Heart left ventricle (tissue), 16 donors: ENCODE results near the gene C2CD3. TPM values are rescaled to one million over a fixed set of nuclear protein-coding genes. Genes with fewer than 3 reads are reported as not detected.
"Not testable (repeated sequence)": the region's sequence is repeated elsewhere in the genome, so short reads cannot be mapped to it uniquely, and the experiment has no call there.

ENCODE experiments used
- ATAC-seq, 4 donors: fragments of 200-7000 bp; cut with Tn5 transposase; one replicate each; pipeline ENCODE4 v1.9.1; 2020 to 2022; ENCODE audit warnings: moderate library complexity in 4 of 4, mild to moderate bottlenecking in 3 of 4, moderate number of reproducible peaks in 1 of 4
- DNase-seq, 5 donors: peaks; one replicate each; pipeline ENCODE4 v3.0.0-alpha.2; 2020
- H3K27ac ChIP-seq, 12 donors: fragments of 200-600 bp; sonication (generic) in 4 of 12; one replicate each; pipeline versions ENCODE4 v1.5.0 to v1.8.0; 2016 to 2022; ENCODE audit warnings: mild to moderate bottlenecking in 2 of 12
- H3K27me3 ChIP-seq, 9 donors: fragments of 200-600 bp; sonication (generic) in 2 of 9; one replicate each; pipeline versions ENCODE4 v1.5.1 to v1.8.0; 2016 to 2022; ENCODE audit warnings: mild to moderate bottlenecking in 3 of 9
- H3K36me3 ChIP-seq, 9 donors: fragments of 200-600 bp; sonication (generic) in 2 of 9; one replicate each; pipeline versions ENCODE4 v1.5.0 to v1.8.0; 2018 to 2022; ENCODE audit warnings: mild to moderate bottlenecking in 2 of 9
- H3K4me1 ChIP-seq, 12 donors: fragments of 200-600 bp; sonication (generic) in 4 of 12; one replicate each; pipeline versions ENCODE4 v1.5.0 to v1.8.0; 2016 to 2022; ENCODE audit warnings: mild to moderate bottlenecking in 3 of 12
- H3K4me3 ChIP-seq, 12 donors: fragments of 200-600 bp; sonication (generic) in 4 of 12; one replicate each; pipeline versions ENCODE4 v1.5.0 to v1.8.0; 2017 to 2022; ENCODE audit warnings: mild to moderate bottlenecking in 9 of 12, moderate library complexity in 4 of 12
- H3K9me3 ChIP-seq, 12 donors: fragments of 200-600 bp; sonication (generic) in 4 of 12; one replicate each; pipeline versions ENCODE4 v1.5.0 to v1.8.0; 2016 to 2022; ENCODE audit warnings: mild to moderate bottlenecking in 1 of 12
- POLR2A ChIP-seq, 2 donors: fragments of 450-650 bp; IDR thresholded peaks; one replicate each; pipeline ENCODE4 v1.6.1; 2017; ENCODE audit warnings: antibody characterized with exemption in 2 of 2, mild to moderate bottlenecking in 2 of 2, moderate library complexity in 2 of 2
- WGBS, 4 donors: extraction: QIAGEN DNeasy Blood & Tissue Kit in 2 of 4; methylation state at CpG; one replicate each; pipeline versions ENCODE4 v1.1.5 to v1.1.7; 2013 to 2018; 5-methylcytosine and 5-hydroxymethylcytosine counted together
- intact Hi-C, 10 donors: fragments of 100-400 bp; cut with DNase I; formaldehyde crosslinking; loops; one replicate each; pipeline versions ENCODE4 v1.11.1 to v1.14.2; 2022
- polyA plus RNA-seq, 2 donors: library from polyadenylated mRNA; stranded (reverse); fragments of 200-250 nt; gene quantifications; one replicate each; pipeline ENCODE4 v1.2.3, GENCODE V29; 2013
- total RNA-seq, 9 donors: library from RNA; depleted of rRNA in 2 of 9; stranded (reverse); fragments of >200 nt in 2 of 9; fragmentation: NEBNext Ultra II Directional in 3 of 9; extraction: Animal tissue kit (Norgen Biotek cat#: 25700) in 3 of 9; gene quantifications; one replicate each; pipeline versions ENCODE4 v1.1.0 to v1.2.4, GENCODE V29; 2016 to 2023
- TF ChIP-seq, protein P1 (sequence below), 12 donors: fragments of 200-600 bp; sonication (generic) in 4 of 12; IDR thresholded peaks; one replicate each; pipeline versions ENCODE4 v1.5.0 to v1.8.0; 2018 to 2022; ENCODE audit warnings: antibody characterized with exemption in 12 of 12, mild to moderate bottlenecking in 5 of 12
- donor health status: ischemic (EF 13 %, LVEDD 7.1; RV severe dilation, severe dysfunction).
- donor health status: healthy with polysubstance abuse.
- donor health status: DM: no; HTN: yes; CAD: no.
- donor health status: DM: no; HTN: no; CAD: no.
- donor health status: ischemic (EF 25% LVEDD 6.9; RV normal size, moderate dysfunction).
- donor health status: ischemic (EF 25% LVEDD 5.7; RV mildly dilated, moderate dysfunction).
- donor health status: healthy.
- donor health status: DM: yes; HTN: yes; CAD: no.
- donor health status: ischemic (EF 35%, LVEDD 5.7; RV mildly dilated, moderate dysfunction).
- donor health status: nonischemic (EF 11% LVEDD 7.7; RV severe dilation, severe dysfunction).
- donor health status: DM: yes; HTN: yes; CAD: no.
- donor health status: PGD.
- donor health status: ischemic (EF 29% LVEDD 5.4; RV normal size, mild dysfunction).
- donor health status: nonischemic (EF 23%, LVEDD 6.1; RV moderate dilation, normal function).

Gene C2CD3
- total and polyA plus RNA-seq, 11 donors = 6.5 to 18.7 (median 12.5) TPM

DNA sequence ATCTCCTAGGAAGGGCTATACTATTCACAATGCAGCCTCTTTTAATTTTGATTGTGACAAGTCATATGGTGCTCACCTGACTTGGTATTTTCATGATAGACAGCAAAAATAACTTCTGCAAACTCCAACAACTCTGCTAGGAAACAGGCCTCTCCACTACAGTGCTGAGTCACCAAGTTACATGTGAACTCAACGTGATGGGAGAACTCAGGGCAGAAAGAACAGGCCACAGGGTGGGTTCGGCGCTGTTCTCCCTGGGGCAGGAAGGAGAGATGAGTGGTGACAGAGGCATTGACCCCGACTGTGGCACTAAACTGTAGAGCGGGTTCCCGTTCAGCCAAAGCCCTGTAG is 85.3 kb downstream of the C2CD3 start:
- Histone ChIP-seq H3K36me3 (peaks cover 0 to 93% (median 62%) of the 10 kb centered on the region in 9 donors), H3K4me3 (no peak overlapping the region), H3K9me3 (peaks cover 0 to 5% (median 0%) of the 10 kb centered on the region in 12 donors), H3K27me3 (no peaks in the 10 kb centered on the region), H3K27ac (peak overlapping the region in 1 of 12 donors; percentile 43), H3K4me1 (peaks cover 0 to 7% (median 0%) of the 10 kb centered on the region in 12 donors)
- intact Hi-C loops = loop anchor here in 1 of 10 donors (10.0 kb wide), 1 partner anchor 121 kb away; no protein-coding TSS in a partner anchor
- DNase-seq = peak in 1 of 5 donors; percentile 20
- peak in 1 of 4 donors; percentile 28 for ATAC-seq
- WGBS, 4 donors = 83 to 94% (median 85%) methylated on average over 6 of the region's 6 CpGs
- TF ChIP-seq POLR2A (IDR thresholded peaks at IDR 0.05) = no peak
- TF ChIP-seq, protein P1, sequence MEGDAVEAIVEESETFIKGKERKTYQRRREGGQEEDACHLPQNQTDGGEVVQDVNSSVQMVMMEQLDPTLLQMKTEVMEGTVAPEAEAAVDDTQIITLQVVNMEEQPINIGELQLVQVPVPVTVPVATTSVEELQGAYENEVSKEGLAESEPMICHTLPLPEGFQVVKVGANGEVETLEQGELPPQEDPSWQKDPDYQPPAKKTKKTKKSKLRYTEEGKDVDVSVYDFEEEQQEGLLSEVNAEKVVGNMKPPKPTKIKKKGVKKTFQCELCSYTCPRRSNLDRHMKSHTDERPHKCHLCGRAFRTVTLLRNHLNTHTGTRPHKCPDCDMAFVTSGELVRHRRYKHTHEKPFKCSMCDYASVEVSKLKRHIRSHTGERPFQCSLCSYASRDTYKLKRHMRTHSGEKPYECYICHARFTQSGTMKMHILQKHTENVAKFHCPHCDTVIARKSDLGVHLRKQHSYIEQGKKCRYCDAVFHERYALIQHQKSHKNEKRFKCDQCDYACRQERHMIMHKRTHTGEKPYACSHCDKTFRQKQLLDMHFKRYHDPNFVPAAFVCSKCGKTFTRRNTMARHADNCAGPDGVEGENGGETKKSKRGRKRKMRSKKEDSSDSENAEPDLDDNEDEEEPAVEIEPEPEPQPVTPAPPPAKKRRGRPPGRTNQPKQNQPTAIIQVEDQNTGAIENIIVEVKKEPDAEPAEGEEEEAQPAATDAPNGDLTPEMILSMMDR (IDR thresholded peaks at IDR 0.05) = no peak

DNA sequence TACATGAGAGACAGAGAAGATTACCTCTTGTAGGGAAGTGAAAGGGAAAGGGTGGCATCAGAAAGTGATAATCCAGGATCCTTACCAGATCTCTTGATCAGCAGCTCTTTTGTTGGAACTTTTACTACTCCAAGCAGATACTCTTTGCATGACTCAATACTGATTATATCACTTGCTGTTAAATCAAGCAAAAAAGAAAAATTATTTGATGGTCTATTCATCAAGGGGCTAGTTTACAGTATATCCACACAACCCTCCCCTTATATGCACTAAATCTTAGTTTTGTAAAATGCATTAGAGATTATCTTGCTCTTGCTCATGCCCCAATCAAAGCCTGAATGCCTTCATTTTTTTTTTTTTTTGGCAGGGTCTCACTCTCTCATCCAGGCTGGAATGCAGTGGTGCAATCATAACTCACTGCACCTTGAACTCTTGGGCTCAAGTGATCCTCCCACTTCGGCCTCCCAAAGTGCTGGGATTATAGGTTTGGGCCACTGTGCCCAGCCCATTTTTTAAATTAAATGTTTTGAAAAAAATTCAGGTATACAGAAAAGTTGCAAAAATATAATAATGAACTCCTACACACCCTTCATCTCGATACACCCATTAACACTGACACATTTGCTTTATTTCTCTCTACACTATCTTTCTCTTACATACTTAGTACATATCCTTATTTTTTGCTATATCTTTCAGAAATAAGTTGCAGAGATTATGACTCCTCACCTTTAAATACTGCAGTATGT is 85.8 kb downstream of the C2CD3 start:
- no peaks in the 10 kb centered on the region for H3K27me3 ChIP-seq
- H3K36me3 ChIP-seq = peaks cover 0 to 93% (median 56%) of the 10 kb centered on the region in 9 donors
- 92 to 99% (median 98%) methylated on average over 2 of the region's 2 CpGs for WGBS, 4 donors
- TF ChIP-seq POLR2A (IDR thresholded peaks at IDR 0.05) = no peak
- TF ChIP-seq, protein P1 (IDR thresholded peaks at IDR 0.05) = no peak
- ATAC-seq (no peak), DNase-seq (no peak)
- peaks cover 0 to 5% (median 0%) of the 10 kb centered on the region in 12 donors for H3K9me3 ChIP-seq
- peaks cover 0 to 7% (median 0%) of the 10 kb centered on the region in 12 donors for H3K4me1 ChIP-seq
- intact Hi-C loops = loop anchor here in 1 of 10 donors (10.0 kb wide), 1 partner anchor 120 kb away; no protein-coding TSS in a partner anchor
- no peak overlapping the region for H3K4me3 ChIP-seq
- peak overlapping the region in 1 of 12 donors; percentile 43 for H3K27ac ChIP-seq

DNA sequence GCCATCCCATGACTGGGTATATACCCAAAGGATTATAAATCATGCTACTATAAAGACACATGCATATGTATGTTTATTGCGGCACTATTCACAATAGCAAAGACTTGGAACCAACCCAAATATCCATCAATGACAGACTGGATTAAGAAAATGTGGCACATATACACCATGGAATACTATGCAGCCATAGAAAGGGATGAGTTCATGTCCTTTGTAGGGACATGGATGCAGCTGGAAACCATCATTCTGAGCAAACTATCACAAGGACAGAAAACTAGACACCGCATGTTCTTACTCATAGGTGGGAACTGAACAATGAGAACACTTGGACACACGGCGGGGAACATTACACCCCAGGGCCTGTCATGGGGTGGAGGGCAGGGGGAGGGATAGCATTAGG is 86.9 kb downstream of the C2CD3 start:
- DNase-seq, H3K4me3 ChIP-seq, H3K9me3 ChIP-seq, ATAC-seq, H3K27me3 ChIP-seq, H3K4me1 ChIP-seq, H3K27ac ChIP-seq: not testable (repeated sequence)
- 97 to 100% (median 99%) methylated on average over 4 of the region's 4 CpGs for whole genome bisulfite sequencing, 4 donors
- intact Hi-C loops = loop anchor here in 1 of 10 donors (10.0 kb wide), 1 partner anchor 119 kb away; no protein-coding TSS in a partner anchor
- peaks cover 0 to 86% (median 50%) of the 10 kb centered on the region in 9 donors for H3K36me3 ChIP-seq

DNA sequence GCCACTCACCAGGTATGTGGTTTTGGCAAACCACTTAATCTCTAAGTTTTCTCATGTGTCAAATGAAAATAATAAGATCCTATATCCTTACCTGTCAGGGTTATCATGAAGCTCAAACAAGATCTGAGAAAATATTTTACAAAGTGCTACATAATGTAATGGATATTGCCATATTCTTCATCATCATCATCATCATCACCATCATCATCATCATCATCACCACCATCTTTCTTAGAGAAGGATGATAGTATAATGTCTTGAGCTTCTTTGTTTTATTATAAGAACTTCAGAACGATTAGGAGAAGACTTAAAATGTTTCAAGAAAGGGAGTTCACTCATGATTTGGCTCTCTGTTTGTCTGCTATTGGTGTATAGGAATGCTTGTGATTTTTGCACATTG is 89.4 kb downstream of the C2CD3 start:
- Histone ChIP-seq H3K27ac (no peak overlapping the region), H3K36me3 (peaks cover 0 to 84% (median 55%) of the 10 kb centered on the region in 9 donors), H3K4me1 (peaks cover 0 to 7% (median 0%) of the 10 kb centered on the region in 12 donors), H3K4me3 (no peak overlapping the region), H3K9me3 (peaks cover 0 to 5% (median 0%) of the 10 kb centered on the region in 12 donors), H3K27me3 (no peaks in the 10 kb centered on the region)
- no peak for TF ChIP-seq POLR2A (IDR thresholded peaks at IDR 0.05)
- TF ChIP-seq, protein P1 (IDR thresholded peaks at IDR 0.05) = no peak
- ATAC-seq (no peak), DNase-seq (no peak)
- intact Hi-C loops = loop anchor here in 1 of 10 donors (10.0 kb wide), 1 partner anchor 117 kb away; no protein-coding TSS in a partner anchor
- WGBS, 4 donors = 86 to 92% (median 92%) methylated on average over 1 of the region's 1 CpG
